ENCODE measurements around the gene ROR1.

GRCh38 chr1:64124704-64125440, 351.1 kb downstream of the ROR1 start:
- TF ChIP-seq CTCF (IDR thresholded peaks at IDR 0.05), result no peak
- TF ChIP-seq POLR2A (IDR thresholded peaks at IDR 0.05), result no peak
- TF ChIP-seq EP300 (IDR thresholded peaks at IDR 0.05), result no peak
- no peak for TF ChIP-seq POLR2AphosphoS5 (IDR thresholded peaks at IDR 0.05)
